ENCODE data around the gene CDYL2.

GRCh38 chr16:80776856-80777255 is 27.5 kb downstream of the CDYL2 start:
- TF ChIP-seq CTCF (IDR thresholded peaks at IDR 0.05), result no peak
- TF ChIP-seq POLR2A (IDR thresholded peaks at IDR 0.05), result no peak
